ENCODE measurements around the gene SCG3. TPM values are rescaled to one million over a fixed set of nuclear protein-coding genes. Genes with fewer than 3 reads are reported as not detected.

Gene SCG3
- total RNA-seq, 1 donor from 2014 or later, result not detected

Other genes with a start within 250 kb of the SCG3 start
- 7.1 TPM for gene DMXL2, start 58.7 kb upstream of the SCG3 start, total RNA-seq
- gene LYSMD2, start 56.2 kb downstream of the SCG3 start, total RNA-seq, result 4.8 TPM
- 9.5 TPM for gene TMOD2, start 70.1 kb downstream of the SCG3 start, total RNA-seq
- 19.2 TPM for gene TMOD3, start 148.2 kb downstream of the SCG3 start, total RNA-seq

Measured in Right ventricle myocardium inferior (tissue), 1 donor.